Lower leg skin (tissue), 4 donors: Measurements from ENCODE around the gene CEP83. TPM values are rescaled to one million over a fixed set of nuclear protein-coding genes. Genes with fewer than 3 reads are reported as not detected.

Experiments used
- DNase-seq, 2 donors: peaks; one replicate each; pipeline ENCODE4 v3.0.0-alpha.2; 2019; ENCODE audit warnings: low spot score in 2 of 2
- H3K4me3 ChIP-seq: fragments of 200-600 bp; sonication (generic); 2 replicates; pipeline ENCODE4 v1.5.1; 2017; ENCODE audit warnings: mild to moderate bottlenecking, low read depth; ENCODE audit not compliant: poor library complexity, severe bottlenecking
- CTCF ChIP-seq, 3 donors: fragments of 450-650 bp; IDR thresholded peaks; one replicate each; pipeline ENCODE4 v1.5.1; 2016; ENCODE audit warnings: antibody characterized with exemption in 3 of 3, mild to moderate bottlenecking in 3 of 3, moderate library complexity in 2 of 3
- POLR2A ChIP-seq, 2 donors: fragments of 450-650 bp; IDR thresholded peaks; one replicate each; pipeline ENCODE4 v1.6.1; 2016 to 2017; ENCODE audit warnings: antibody characterized with exemption in 2 of 2, mild to moderate bottlenecking in 1 of 2, moderate library complexity in 1 of 2
- WGBS, 2 donors: methylation state at CpG; one replicate each; pipeline ENCODE4 v1.1.5; 2018; 5-methylcytosine and 5-hydroxymethylcytosine counted together
- intact Hi-C: fragments of 100-400 bp; cut with DNase I; formaldehyde crosslinking; loops from one replicate; pipeline ENCODE4 v1.15.0; 2023; ENCODE audit warnings: low total_unique reads
- total RNA-seq, 4 donors: library from RNA; depleted of rRNA; stranded (reverse); fragments of >200 nt; gene quantifications; one replicate each; pipeline ENCODE4 v1.1.0, GENCODE V29; 2016

The CEP83 gene
- total RNA-seq, 4 donors from 2014 or later = 2.8 to 7.9 (median 6.5) TPM

GRCh38 chr12:94260717-94261116, 198.9 kb downstream of the CEP83 start:
- no peak for DNase-seq
- H3K4me3 ChIP-seq = no peak overlapping the region
- intact Hi-C loops = no loop called here
- WGBS, 2 donors = 86 to 91% methylated on average over 13 of the region's 13 CpGs
- TF ChIP-seq CTCF (IDR thresholded peaks at IDR 0.05) (no peak), POLR2A (IDR thresholded peaks at IDR 0.05) (no peak)

- no peak for TF ChIP-seq CTCF (IDR thresholded peaks at IDR 0.05)
- TF ChIP-seq POLR2A (IDR thresholded peaks at IDR 0.05) = no peak
- no peak overlapping the region for H3K4me3 ChIP-seq
- intact Hi-C loops = no loop called here
- no peak for DNase-seq
- 96% methylated on average over 3 of the region's 3 CpGs for WGBS, 2 donors
Observed at GRCh38 chr12:94260017-94260416, 199.7 kb downstream of the CEP83 start.

- DNase-seq = no peak
- no peak overlapping the region for H3K4me3 ChIP-seq
- no peak for TF ChIP-seq POLR2A (IDR thresholded peaks at IDR 0.05)
- no peak for TF ChIP-seq CTCF (IDR thresholded peaks at IDR 0.05)
- intact Hi-C loops = no loop called here
- WGBS, 2 donors = 86 to 87% methylated on average over 2 of the region's 2 CpGs
Observed at GRCh38 chr12:94258593-94258992, 201.1 kb downstream of the CEP83 start.

Other genes with a start within 250 kb of the CEP83 start
- 10 to 100 TPM; 13.8 to 18.2 (median 17.5) TPM for gene TMCC3, start 190.7 kb upstream of the CEP83 start, total RNA-seq